Activated CD8-positive, alpha-beta memory T cell treated with anti-CD3 and anti-CD28 coated beads, Interleukin-2, amount 50 U/mL, for 1 hour (primary cell): ENCODE measurements around the gene CHTF18.
"Not testable (repeated sequence)": the region's sequence is repeated elsewhere in the genome, so short reads cannot be mapped to it uniquely, and the experiment has no call there.

Source experiments
- DNase-seq: peaks from one replicate; pipeline ENCODE4 v3.0.0-alpha.2; 2020; ENCODE audit errors: extremely low read depth

CHTF18 gene

DNA sequence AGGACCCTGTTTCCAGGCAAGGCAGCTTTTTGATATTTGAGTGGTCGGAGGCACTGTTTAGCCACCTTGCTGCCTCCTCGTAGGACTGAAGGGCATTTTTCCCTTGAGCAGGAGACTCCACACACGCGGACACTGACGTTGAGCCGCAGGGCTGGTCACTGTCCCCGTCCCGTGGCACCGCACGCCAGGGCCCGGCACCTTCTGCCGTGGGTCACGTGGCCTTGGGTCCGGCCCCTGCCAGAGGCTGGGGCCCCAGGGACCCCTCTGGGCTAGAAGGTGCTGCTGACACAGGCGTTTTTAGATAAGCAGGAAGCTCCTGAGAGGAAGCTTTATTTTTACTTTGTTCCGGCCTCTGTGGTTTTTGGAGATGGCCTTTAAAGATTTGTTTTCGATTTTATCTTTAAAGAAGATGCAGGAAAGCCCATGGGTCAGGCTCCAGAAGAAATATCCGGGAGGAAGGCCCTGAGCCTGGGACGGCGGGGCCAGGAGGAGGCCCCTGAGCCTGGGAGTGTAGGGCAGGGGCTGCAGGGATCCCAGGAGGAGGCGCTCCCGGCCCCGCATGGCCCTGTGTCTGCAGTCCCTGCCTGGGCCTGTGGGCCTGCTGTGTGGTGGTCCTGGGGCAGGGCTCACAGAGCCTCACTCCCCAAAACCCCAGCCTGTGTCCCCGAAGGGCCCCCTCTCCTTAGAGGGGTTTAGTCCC, 42.6 kb downstream of the CHTF18 start:
- no peak for DNase-seq

- DNase-seq = no peak
Observed at GRCh38 chr16:831571-832413, 43.4 kb downstream of the CHTF18 start.

GRCh38 chr16:832652-833336, 44.4 kb downstream of the CHTF18 start:
- DNase-seq = no peak

DNA sequence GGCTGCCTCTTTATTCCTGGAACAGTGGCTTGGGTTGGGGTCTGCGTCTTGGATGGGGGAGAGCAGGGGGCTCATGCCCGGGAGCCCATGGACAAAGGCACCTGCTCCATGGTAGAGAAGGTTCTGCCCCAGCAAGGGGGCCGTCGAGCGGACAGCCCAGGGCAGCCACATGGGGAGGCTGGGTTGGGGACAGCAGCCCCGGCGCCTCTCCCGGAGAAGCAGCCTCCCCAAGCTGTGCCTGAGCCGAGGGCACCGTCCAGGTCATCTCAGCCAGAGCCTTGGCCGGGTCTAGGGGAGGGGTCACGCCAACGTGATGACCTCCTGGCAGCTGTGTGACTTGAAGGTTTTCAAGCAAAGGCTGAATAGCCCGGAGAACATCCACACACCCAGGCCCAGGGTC, 45.0 kb downstream of the CHTF18 start:
- no peak for DNase-seq

GRCh38 chr16:835373-835772, 47.0 kb downstream of the CHTF18 start:
- no peak for DNase-seq

DNA sequence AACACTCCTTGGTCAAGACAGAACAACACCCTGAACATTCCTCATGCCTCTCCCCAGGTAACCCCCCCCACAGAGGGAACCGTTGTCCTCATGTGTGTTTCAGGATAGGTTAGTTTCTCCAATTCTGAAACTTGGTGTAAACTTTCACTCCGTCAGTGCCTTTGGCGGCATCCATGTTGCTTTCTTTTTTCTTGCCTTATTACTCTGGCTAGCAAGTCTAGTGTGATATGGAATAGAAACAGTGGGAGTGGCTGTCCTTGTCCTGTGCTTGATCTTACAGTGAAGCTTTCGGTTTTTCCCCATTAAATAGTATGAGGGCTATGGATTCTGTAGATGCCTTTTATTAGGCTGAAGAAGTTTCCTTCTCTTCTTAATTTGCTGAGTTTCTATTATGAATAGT, 47.8 kb downstream of the CHTF18 start:
- no peak for DNase-seq

DNA sequence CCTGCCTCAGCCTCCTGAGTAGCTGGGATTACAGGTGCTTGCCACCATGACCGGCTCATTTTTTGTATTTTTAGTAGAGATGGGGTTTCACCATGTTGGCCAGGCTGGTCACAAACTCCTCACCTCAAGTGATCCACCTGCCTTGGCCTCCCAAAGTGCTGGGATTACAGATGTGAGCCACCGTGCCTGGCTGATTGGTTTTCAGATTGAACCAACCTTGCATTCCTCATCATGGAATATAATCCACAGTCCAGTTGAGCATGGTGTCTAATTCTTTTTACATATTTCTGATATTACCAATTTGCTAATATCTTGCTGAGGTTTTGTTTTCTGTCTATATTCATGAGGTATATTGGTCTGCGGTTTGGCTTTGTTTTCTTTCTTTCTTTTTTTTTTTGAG, 48.4 kb downstream of the CHTF18 start:
- DNase-seq = not testable (repeated sequence)

DNA sequence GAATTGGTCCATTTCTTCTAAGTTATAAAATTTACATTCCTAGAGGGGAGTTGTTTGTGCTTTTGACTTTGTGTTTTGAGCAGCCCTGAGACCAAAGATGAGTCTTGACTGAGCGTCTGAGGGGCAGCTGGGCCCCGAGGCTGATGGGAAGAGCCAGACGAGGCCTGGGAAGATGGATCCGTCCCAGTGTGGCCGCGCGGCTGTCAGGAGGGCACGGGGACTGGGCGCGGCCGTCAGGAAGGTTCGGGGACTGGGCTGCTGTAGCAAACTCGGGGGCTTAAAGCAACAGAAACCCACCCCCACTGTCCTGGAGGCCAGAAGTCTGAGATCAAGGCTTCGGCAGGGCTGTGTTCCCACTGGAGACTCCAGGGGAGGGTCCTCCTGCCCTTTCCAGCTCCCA, 50.3 kb downstream of the CHTF18 start:
- no peak for DNase-seq

DNA sequence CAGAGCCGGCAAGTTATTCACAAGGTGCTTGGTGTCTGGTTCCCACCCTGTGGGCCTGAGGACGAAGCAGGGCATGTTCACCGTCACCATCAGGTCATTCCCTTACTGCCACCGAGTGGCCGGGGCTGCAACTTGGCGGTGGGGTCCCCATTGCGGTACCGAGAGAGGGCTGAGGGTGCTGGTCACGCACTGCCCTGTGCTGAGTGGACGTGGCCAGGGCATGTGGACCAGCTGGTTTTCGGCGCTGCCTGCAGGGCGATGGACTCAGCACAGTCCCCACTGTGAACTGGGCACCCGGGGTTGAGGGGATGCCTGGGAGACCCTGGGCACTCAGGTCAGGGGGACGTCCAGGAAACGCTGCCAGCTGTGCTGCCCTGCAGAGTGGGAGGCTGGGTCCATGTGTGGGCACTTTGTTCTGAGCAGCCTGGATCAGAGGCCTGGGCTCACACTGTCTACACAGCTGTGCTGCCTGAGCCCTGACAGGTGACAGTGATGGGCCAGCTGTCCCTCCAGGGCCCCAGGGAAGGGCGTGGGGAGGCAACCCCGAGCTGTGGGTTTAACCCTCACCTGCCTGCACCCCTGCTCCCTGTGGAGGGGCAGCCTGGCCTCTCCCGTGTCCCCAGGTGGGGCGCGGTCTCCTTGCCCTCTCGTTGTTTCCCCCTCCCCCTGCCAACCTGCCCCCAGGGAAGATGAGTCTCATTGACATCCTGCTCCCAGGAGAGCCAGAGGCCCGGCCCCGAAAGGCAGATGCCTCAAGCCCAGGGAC, 51.4 kb downstream of the CHTF18 start:
- no peak for DNase-seq

DNA sequence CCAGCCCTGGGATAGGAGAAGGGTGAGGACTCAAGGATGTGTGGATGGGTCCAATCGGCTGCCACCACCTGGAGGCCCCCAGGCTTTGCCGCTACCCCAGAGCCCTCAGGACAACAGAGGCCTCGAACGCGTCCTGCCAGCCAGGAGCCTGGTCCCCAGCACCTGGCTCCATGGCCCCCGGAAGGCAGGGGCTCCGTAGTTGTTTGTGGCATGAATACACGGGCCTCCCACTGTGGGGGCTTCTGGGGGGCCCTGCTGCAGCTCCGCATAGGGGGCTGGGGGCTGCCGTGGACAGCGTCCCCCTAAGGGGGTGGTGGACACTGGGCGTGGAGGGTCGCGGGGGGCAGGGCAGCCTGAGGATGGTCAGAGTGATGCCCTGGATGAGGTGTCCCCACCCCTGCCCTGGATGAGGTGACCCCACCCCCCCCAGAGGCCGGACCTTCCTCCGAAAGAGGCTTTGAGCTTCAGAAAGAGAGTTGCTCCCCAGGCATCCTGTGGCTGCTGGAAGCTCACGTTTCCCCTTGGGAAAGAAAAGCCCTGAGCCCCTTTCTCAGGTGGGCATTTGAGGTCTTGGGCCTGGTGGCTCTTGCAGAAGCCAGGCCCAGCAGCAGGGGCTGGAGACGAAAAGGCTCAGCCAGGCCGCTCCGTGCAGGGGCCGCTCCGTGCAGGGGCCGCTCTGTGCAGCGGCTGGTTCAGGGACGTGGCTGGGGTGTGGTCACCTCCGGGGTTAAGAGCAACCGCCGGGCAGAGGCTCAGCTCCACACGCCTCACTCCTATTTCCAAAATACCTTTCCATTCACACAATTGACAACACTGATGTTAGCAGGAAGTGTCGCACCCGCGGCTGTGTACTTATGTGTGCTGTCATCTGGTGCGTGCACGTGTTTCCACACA, 52.4 kb downstream of the CHTF18 start:
- DNase-seq = no peak

GRCh38 chr16:841455-842060, 53.1 kb downstream of the CHTF18 start:
- no peak for DNase-seq

DNA sequence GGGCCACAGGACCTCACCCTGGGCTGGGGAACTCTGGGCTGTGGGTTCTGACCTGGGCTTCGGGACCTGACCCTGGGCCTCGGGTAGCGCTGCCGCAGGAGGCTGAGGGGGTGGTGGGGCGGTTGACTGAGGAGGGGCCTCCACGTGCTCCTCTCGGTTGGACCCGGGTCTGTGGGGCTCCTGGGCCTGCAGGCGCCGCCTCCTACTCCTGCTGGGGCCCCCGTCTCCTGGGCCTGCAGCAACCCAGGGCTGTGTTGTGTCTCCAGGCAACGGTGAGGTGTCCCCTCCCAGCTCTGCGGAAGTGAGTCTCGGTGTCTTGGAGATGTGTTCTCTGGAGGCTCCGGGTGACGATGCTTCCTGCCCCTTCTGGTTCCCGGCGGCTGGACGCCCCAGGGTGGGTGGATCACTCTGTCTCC, 53.6 kb downstream of the CHTF18 start:
- DNase-seq = no peak

DNA sequence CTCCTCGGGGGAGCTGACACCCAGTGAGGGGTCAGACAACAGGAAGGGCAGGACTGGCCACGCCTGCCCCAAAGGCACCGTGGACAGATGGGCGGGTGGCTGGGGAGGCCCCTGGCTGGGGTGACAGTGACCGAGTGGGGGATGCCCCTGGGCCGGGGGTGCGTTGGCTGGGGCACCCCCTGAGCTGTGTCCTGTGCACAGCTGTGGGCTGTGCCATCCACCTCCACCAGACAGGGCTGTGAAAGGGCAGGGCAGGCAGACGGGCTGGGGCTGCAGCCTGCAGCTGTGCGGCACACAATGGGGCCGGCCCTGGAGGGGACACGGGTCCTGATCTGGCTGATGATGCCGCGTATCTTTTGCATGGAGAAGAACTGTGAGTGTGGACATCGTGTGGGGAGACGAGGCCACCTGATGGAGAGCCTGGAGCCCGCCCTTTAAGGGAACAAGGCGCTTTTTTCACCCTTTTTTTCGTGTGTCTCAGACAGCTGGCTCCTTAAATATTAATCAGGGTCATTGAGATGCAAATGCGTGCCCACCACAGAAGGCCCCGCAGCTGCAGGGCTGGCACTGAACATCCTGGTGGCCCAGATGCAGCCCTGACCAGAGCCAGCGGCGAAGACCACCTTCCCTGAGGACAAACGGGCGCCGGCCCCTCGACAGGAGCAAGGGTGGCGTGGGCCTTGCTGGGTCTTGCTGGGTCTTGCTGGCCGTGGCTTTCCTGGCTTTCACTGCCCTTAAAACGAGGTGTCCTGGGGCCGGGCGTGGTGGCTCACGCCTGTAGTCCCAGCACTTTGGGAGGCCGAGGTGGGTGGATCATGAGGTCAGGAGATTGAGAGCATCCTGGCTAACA, 54.5 kb downstream of the CHTF18 start:
- no peak for DNase-seq

DNA sequence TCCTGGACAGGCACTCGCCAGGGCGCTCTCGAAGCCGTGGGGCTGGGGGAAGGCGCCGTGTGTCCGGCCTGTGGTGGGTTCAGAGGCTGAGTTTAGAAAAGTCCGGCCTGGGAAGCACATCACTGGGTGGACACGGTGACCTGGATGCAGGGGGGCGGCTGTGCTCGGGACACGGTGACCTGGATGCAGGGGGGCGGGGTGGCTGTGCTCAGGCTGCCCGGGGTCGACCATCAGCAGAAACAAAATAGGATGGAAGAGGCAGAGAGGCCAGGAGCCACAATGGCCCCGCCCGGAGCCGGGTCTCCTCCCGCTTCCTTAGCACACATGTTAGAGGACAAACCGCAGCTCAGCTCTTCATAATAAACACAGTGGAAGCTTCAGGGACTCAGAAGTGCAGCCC, 55.4 kb downstream of the CHTF18 start:
- DNase-seq = no peak

DNA sequence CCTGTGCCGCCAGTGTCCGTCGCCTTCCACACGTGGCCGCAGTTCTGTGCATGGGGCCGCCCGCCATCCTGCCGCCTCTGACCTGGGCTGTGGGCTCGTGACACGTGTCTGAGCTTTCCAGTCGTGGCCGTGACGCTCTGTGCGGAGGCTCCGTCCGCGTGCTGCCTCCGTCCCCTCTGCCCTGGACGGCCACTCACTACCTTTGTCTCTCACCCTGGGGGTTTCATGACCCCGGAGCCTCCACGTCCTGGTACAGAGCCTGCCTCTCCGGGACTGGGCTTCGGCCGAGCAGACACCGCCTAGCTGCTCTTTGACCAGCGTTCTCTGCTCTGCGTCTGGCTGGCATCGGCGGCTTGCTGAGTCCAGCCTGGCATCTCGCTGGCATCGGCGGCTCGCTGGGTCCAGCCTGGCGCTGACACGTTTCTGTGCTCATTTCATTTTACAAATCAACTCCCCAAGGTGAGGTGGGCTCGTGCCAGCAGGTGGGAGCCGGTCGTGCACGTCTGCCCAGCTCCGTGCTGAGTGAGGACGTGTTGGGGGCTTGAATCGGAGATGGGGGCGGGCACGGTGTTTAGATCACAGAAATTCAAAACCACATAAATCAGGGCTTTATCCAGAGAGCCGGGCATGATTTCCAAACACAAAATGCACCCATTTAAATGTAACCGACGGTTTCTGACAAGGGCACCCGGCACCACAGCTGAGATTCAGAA, 56.4 kb downstream of the CHTF18 start:
- DNase-seq = no peak

GRCh38 chr16:845351-845745, 56.9 kb downstream of the CHTF18 start:
- DNase-seq = no peak

DNA sequence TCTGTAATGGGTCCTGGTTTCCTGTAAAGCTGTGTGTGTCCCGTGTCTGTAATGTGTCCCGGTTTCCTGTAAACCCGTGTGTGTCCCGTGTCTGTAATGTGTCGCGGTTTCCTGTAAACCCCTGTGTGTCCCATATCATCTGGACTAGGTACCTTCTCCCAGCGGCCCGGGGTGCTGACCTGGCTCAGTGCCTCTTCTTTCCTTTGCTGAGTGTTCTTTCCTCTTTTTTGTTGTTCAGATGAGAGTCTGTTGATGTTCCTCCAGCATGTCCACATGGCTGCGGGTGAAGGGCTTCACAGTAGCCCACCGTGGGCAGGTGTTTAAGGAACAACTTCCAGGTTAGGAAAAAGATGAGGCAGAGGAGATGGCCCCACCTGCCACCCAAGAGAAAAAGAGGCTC, 58.7 kb downstream of the CHTF18 start:
- no peak for DNase-seq
